ENCODE results near the gene RPS6KB2. TPM values are rescaled to one million over a fixed set of nuclear protein-coding genes. Genes with fewer than 3 reads are reported as not detected.
A peak's percentile ranks its signal among the peaks of the same experiment; 100 is the strongest.

RPS6KB2 gene
- total and polyA plus RNA-seq, 9 of the 15 experiments (the other 6 are each of a cell fraction or from before 2014, with no cell fraction given) = 0.42 to 122 (median 82.6) TPM

DNA sequence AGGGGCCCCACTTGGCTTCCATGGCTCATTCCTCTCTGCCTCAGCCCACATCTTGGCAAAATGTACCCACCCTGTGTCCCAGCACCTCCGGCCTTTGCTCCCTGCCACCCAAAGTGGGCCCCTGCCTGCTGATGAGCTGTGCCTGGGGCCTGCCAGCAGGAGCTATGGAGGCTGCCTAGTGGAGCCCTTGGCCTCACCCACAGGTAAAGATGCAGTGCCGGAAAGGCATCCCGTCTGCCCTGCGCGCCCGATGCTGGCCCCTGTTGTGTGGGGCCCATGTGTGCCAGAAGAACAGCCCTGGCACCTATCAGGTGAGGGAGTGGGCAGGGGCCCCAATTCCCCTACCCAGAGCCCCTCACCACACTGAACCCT is 23.1 kb upstream of the RPS6KB2 start:
- H3K4me1 ChIP-seq (replicated peaks in 1 of 2; ENCODE audit: control insufficient read depth in 2 of 2, insufficient read depth in 2 of 2, low read length in 2 of 2) = peaks cover 17 to 81% of the 10 kb centered on the region in 2 experiments
- no peaks in the 10 kb centered on the region for H4K20me1 ChIP-seq (replicated peaks; ENCODE audit: control insufficient read depth, insufficient read depth, low read length)
- H3K27ac ChIP-seq (ENCODE audit: extremely low read depth, low read depth, low read length) = no peak overlapping the region
- TF ChIP-seq CEBPG (CRISPR knock-in tag; IDR thresholded peaks at IDR 0.05) (no peak), CEBPG (tag; conservative IDR thresholded peaks at IDR 0.05 in 1 of 2, IDR thresholded peaks at IDR 0.05 in 1 of 2) (no peak), POLR2G (IDR thresholded peaks at IDR 0.05; ENCODE audit: low read depth, low read length) (peak; percentile 21; the same call in 1 of the 2 replicates)
- ChIA-PET CTCF (ENCODE audit: low intra/inter-chr PET ratio) (no interaction called here), POLR2A (interaction anchor here (0.6 to 1.2 kb wide), 3 partner anchors 10 to 96 kb away, joined by 3 to 4 read pairs (median 3); no protein-coding TSS in a partner anchor)
- no peak for DNase-seq (ENCODE audit: extremely low read depth in 1 of 4, low spot score in 3 of 4)
- H3K27me3 ChIP-seq (ENCODE audit: control insufficient read depth in 2 of 2, insufficient read depth in 2 of 2, low read length in 2 of 2) = no peaks in the 10 kb centered on the region
- H3K9ac ChIP-seq (ENCODE audit: insufficient read depth in 1 of 2, low read depth in 2 of 2, low read length in 2 of 2) = peak overlapping the region in 1 of 2 experiments; percentile 75; a peak in 1 of 4 replicates
- FAIRE-seq = no peak
- H3K36me3 ChIP-seq (ENCODE audit: control insufficient read depth, insufficient read depth, low read length) = peaks cover 6% of the 10 kb centered on the region
- H3K79me2 ChIP-seq (ENCODE audit: control insufficient read depth, insufficient read depth, low read length) = peaks cover 14% of the 10 kb centered on the region
- WGBS (ENCODE audit: insufficient coverage, low coverage, missing lambda C conversion rate) = 96% methylated on average over 6 of the region's 6 CpGs
- ATAC-seq = no peak
- no peaks in the 10 kb centered on the region for H3K9me3 ChIP-seq (replicated peaks; ENCODE audit: control insufficient read depth, insufficient read depth, low read depth, low read length)
- intact Hi-C loops (cut with micrococcal nuclease) (no loop called here), in situ Hi-C loops (cut with MboI) (no loop called here)
- no TSS peak for BruUV-seq (replicated peaks)
- H3K4me3 ChIP-seq = no peak overlapping the region
- no peak overlapping the region for H2AFZ ChIP-seq (ENCODE audit: low read depth, low read length)
- H3K9me1 ChIP-seq (ENCODE audit: control insufficient read depth, insufficient read depth, low read length) = no peaks in the 10 kb centered on the region
- no peak overlapping the region for H3K4me2 ChIP-seq (ENCODE audit: insufficient read depth, low read length)

- POLR2A ChIA-PET = interaction anchor here (1.2 kb wide), 1 partner anchor 96 kb away, joined by 4 read pairs; no protein-coding TSS in a partner anchor
- WGBS (ENCODE audit: insufficient coverage, low coverage, missing lambda C conversion rate) = 78% methylated on average over 9 of the region's 9 CpGs
Measured at GRCh38 chr11:67405688-67406339, 22.5 kb upstream of the RPS6KB2 start.

More at GRCh38 chr11:67405688-67406339, 22.5 kb upstream of the RPS6KB2 start:
- intact Hi-C loops (cut with micrococcal nuclease) (no loop called here), in situ Hi-C loops (cut with MboI) (no loop called here)
- Histone ChIP-seq H3K9ac (ENCODE audit: insufficient read depth in 1 of 2, low read depth in 2 of 2, low read length in 2 of 2) (no peak overlapping the region; a peak in 1 of 4 replicates), H3K27me3 (ENCODE audit: control insufficient read depth in 2 of 2, insufficient read depth in 2 of 2, low read length in 2 of 2) (no peaks in the 10 kb centered on the region), H3K36me3 (ENCODE audit: control insufficient read depth, insufficient read depth, low read length) (0 out of 3 replicates have a peak, but pooled peaks cover under 1% of the 10 kb centered on the region), H3K27ac (ENCODE audit: extremely low read depth, low read depth, low read length) (no peak overlapping the region; the same call in 2 of the 3 replicates), H3K4me1 (replicated peaks in 1 of 2; ENCODE audit: control insufficient read depth in 2 of 2, insufficient read depth in 2 of 2, low read length in 2 of 2) (peaks cover 11 to 79% of the 10 kb centered on the region in 2 experiments), H3K4me2 (ENCODE audit: insufficient read depth, low read length) (no peak overlapping the region), H3K9me1 (ENCODE audit: control insufficient read depth, insufficient read depth, low read length) (no peaks in the 10 kb centered on the region), H3K79me2 (ENCODE audit: control insufficient read depth, insufficient read depth, low read length) (peaks cover 8% of the 10 kb centered on the region), H4K20me1 (replicated peaks; ENCODE audit: control insufficient read depth, insufficient read depth, low read length) (no peaks in the 10 kb centered on the region), H2AFZ (ENCODE audit: low read depth, low read length) (no peak overlapping the region), H3K4me3 (no peak overlapping the region), H3K9me3 (replicated peaks; ENCODE audit: control insufficient read depth, insufficient read depth, low read depth, low read length) (no peaks in the 10 kb centered on the region)
- TF ChIP-seq RUNX1 (IDR thresholded peaks at IDR 0.05; ENCODE audit: low read depth) (no peak), MEF2D (tag; conservative IDR thresholded peaks at IDR 0.05; ENCODE audit: low read depth) (no peak), ESRRA (IDR thresholded peaks at IDR 0.05; ENCODE audit: borderline replicate concordance, low read depth) (peak; percentile 89), KHSRP (IDR thresholded peaks at IDR 0.05) (no peak), POLR2G (IDR thresholded peaks at IDR 0.05; ENCODE audit: low read depth, low read length) (0 out of 2 replicates have a peak, but pooled peaks have one; percentile 25), ZBTB7A (IDR thresholded peaks at IDR 0.05; ENCODE audit: borderline replicate concordance, control insufficient read depth, low read depth, low read length) (0 out of 2 replicates have a peak, but pooled peaks have one; percentile 12), NR2C2 (CRISPR knock-in tag; IDR thresholded peaks at IDR 0.05) (no peak), NR2C2 (tag; IDR thresholded peaks at IDR 0.05) (peak; percentile 44; the same call in 1 of the 2 replicates), NR2C1 (IDR thresholded peaks at IDR 0.05) (peak; percentile 65), NR2C1 (tag; IDR thresholded peaks at IDR 0.05) (peak; percentile 75), SMARCB1 (IDR thresholded peaks at IDR 0.05; ENCODE audit: insufficient read length, low read depth) (no peak)
- BruUV-seq (replicated peaks) = no TSS peak
- FAIRE-seq = no peak
- no peak for ATAC-seq
- CTCF ChIA-PET (ENCODE audit: low intra/inter-chr PET ratio) = no interaction called here
- no peak for DNase-seq (ENCODE audit: extremely low read depth in 1 of 4, low spot score in 3 of 4)

Measured in K562 (cell line).